Keratinocyte (primary cell): ENCODE results near the gene WARS2. TPM values are rescaled to one million over a fixed set of nuclear protein-coding genes. Genes with fewer than 3 reads are reported as not detected.

Source experiments
- DNase-seq: peaks from one replicate; pipeline ENCODE4 v3.0.0-alpha.2; 2011; ENCODE audit warnings: low read depth, missing footprints, low spot score
- FAIRE-seq: peaks from 2 replicates; lab custom pipeline; 2011; peaks lifted over from hg19 to GRCh38; lab: Jason Lieb, UNC
- H2AFZ ChIP-seq: 2 replicates; pipeline ENCODE4 v1.6.0; 2012; ENCODE audit warnings: low read length, control low read depth, inconsistent platforms; ENCODE audit not compliant: control insufficient read depth
- H3K27ac ChIP-seq: 2 replicates; pipeline ENCODE4 v1.5.1; 2011; ENCODE audit warnings: low read length; ENCODE audit not compliant: control insufficient read depth, insufficient read depth
- H3K27me3 ChIP-seq: 3 replicates; pipeline ENCODE4 v1.6.0; 2011; ENCODE audit warnings: low read length; ENCODE audit not compliant: control insufficient read depth, insufficient read depth; ENCODE audit errors: extremely low read depth
- H3K36me3 ChIP-seq, 2 experiments: 2 replicates in 1 of 2; 3 replicates in 1 of 2; pipeline ENCODE4 v1.5.1; 2011; ENCODE audit warnings: low read length in 2 of 2, mild to moderate bottlenecking in 1 of 2; ENCODE audit not compliant: control insufficient read depth in 2 of 2, insufficient read depth in 2 of 2; ENCODE audit errors: extremely low read depth in 1 of 2
- H3K4me1 ChIP-seq: 3 replicates; pipeline ENCODE4 v1.5.1; 2011; ENCODE audit warnings: low read length; ENCODE audit not compliant: control insufficient read depth, insufficient read depth; ENCODE audit errors: extremely low read depth
- H3K4me2 ChIP-seq: 3 replicates; pipeline ENCODE4 v1.6.0; 2011; ENCODE audit warnings: low read depth, low read length; ENCODE audit not compliant: control insufficient read depth, insufficient read depth; ENCODE audit errors: extremely low read depth
- H3K4me3 ChIP-seq, 3 experiments: fragments of 200-600 bp in 1 of 3; sonication (generic) in 1 of 3; 2 replicates in 2 of 3; 3 replicates in 1 of 3; pipeline ENCODE4 v1.5.1; 2011 to 2016; ENCODE audit warnings: low read length in 3 of 3, mild to moderate bottlenecking in 3 of 3, control low read depth in 2 of 3, inconsistent platforms in 1 of 3, low read depth in 1 of 3, mixed read lengths in 1 of 3, mixed run types in 1 of 3, moderate library complexity in 1 of 3; ENCODE audit not compliant: control insufficient read depth in 2 of 3, insufficient read depth in 2 of 3; ENCODE audit errors: extremely low read depth in 1 of 3
- H3K79me2 ChIP-seq: 2 replicates; pipeline ENCODE4 v1.6.0; 2012; ENCODE audit warnings: low read length; ENCODE audit not compliant: control insufficient read depth, insufficient read depth
- H3K9ac ChIP-seq: 3 replicates; pipeline ENCODE4 v1.6.0; 2011; ENCODE audit warnings: low read length; ENCODE audit not compliant: control insufficient read depth, insufficient read depth; ENCODE audit errors: extremely low read depth
- H3K9me1 ChIP-seq: 3 replicates; pipeline ENCODE4 v1.6.0; 2011; ENCODE audit warnings: low read length; ENCODE audit not compliant: control insufficient read depth, insufficient read depth; ENCODE audit errors: extremely low read depth
- H3K9me3 ChIP-seq: 2 replicates; pipeline ENCODE4 v1.5.1; 2012; ENCODE audit warnings: low read depth, low read length; ENCODE audit not compliant: control insufficient read depth
- H4K20me1 ChIP-seq: 3 replicates; pipeline ENCODE4 v1.6.0; 2011; ENCODE audit warnings: low read length; ENCODE audit not compliant: control insufficient read depth, insufficient read depth; ENCODE audit errors: extremely low read depth
- CTCF ChIP-seq, 3 experiments: IDR thresholded peaks in 1 of 3; conservative IDR thresholded peaks in 1 of 3; optimal IDR thresholded peaks in 1 of 3; 2 replicates in 2 of 3; 3 replicates in 1 of 3; pipeline versions ENCODE3 to v1.5.1; 2011; ENCODE audit warnings: low read length in 3 of 3, mild to moderate bottlenecking in 3 of 3, moderate library complexity in 2 of 3, control low read depth in 1 of 3, inconsistent platforms in 1 of 3; ENCODE audit not compliant: insufficient read depth in 2 of 3; ENCODE audit errors: extremely low read depth in 1 of 3
- EZH2 ChIP-seq: IDR thresholded peaks from one replicate; pipeline ENCODE4 v1.6.1; 2012; ENCODE audit warnings: inconsistent platforms, mild to moderate bottlenecking, low read length, moderate library complexity
- dilution Hi-C: fragments of 300-500 bp; cut with MboI; formaldehyde crosslinking; loops from one replicate; pipeline ENCODE4 v1.7.0; 2020; ENCODE audit warnings: low sequenced_read_pairs; ENCODE audit not compliant: extremely low pct_ligation_motif_present
- polyA plus RNA-seq, 5 experiments: library from polyadenylated mRNA; depleted of rRNA in 3 of 5; stranded (reverse) in 3 of 5; stranded (forward) in 1 of 5; unstranded in 1 of 5; fragments of >200 nt; gene quantifications; 1 replicate in 1 of 5; 2 replicates in 3 of 5; 3 replicates in 1 of 5; pipeline versions ENCODE4 v1.2.1 to v1.2.3, GENCODE V29; 2011 to 2012; ENCODE audit warnings: missing spikeins in 2 of 5, low read depth in 1 of 5, low replicate concordance in 1 of 5

Gene WARS2
- polyA plus RNA-seq, 1 donor (not counting 4 experiments of a cell fraction or from before 2014, with no cell fraction given): 10.3 TPM

- H3K27ac ChIP-seq: no peak overlapping the region
- no peak for DNase-seq
- peak overlapping the region in 2 of 3 experiments; percentile 47 to 52 for H3K4me3 ChIP-seq
- H3K9me3 ChIP-seq: peaks cover 14% of the 10 kb centered on the region
- FAIRE-seq: no peak
- H3K4me1 ChIP-seq: peaks cover 5% of the 10 kb centered on the region
- no peaks in the 10 kb centered on the region for H4K20me1 ChIP-seq
- no peaks in the 10 kb centered on the region for H3K79me2 ChIP-seq
- TF ChIP-seq CTCF (optimal IDR thresholded peaks at IDR 0.05 in 1 of 3, IDR thresholded peaks at IDR 0.05 in 1 of 3, conservative IDR thresholded peaks at IDR 0.05 in 1 of 3; ENCODE audit: extremely low read depth in 1 of 3, insufficient read depth in 2 of 3, low read length in 3 of 3) (no peak), EZH2 (peak; percentile 67)
- H3K27me3 ChIP-seq: peaks cover 100% of the 10 kb centered on the region
- peak overlapping the region; percentile 22 for H2AFZ ChIP-seq
- H3K4me2 ChIP-seq: peak overlapping the region; percentile 65
- dilution Hi-C loops: no loop called here
- no peak overlapping the region for H3K9ac ChIP-seq
- no peaks in the 10 kb centered on the region for H3K9me1 ChIP-seq
- H3K36me3 ChIP-seq: no peaks in the 10 kb centered on the region
These were observed 152.8 kb downstream of the WARS2 start for GRCh38 chr1:118987468-118988185.

GRCh38 chr1:118986555-118987467, 153.6 kb downstream of the WARS2 start:
- Histone ChIP-seq H3K9me1 (no peaks in the 10 kb centered on the region), H3K27me3 (peaks cover 93% of the 10 kb centered on the region), H3K79me2 (no peaks in the 10 kb centered on the region), H3K4me3 (peak overlapping the region in 2 of 3 experiments; percentile 47 to 52), H3K4me2 (peak overlapping the region; percentile 65), H3K27ac (no peak overlapping the region), H4K20me1 (no peaks in the 10 kb centered on the region), H3K4me1 (peaks cover 5% of the 10 kb centered on the region), H3K9me3 (peaks cover 14% of the 10 kb centered on the region), H3K36me3 (no peaks in the 10 kb centered on the region), H3K9ac (no peak overlapping the region), H2AFZ (no peak overlapping the region)
- TF ChIP-seq CTCF (optimal IDR thresholded peaks at IDR 0.05 in 1 of 3, IDR thresholded peaks at IDR 0.05 in 1 of 3, conservative IDR thresholded peaks at IDR 0.05 in 1 of 3; ENCODE audit: extremely low read depth in 1 of 3, insufficient read depth in 2 of 3, low read length in 3 of 3) (no peak), EZH2 (peak; percentile 52)
- dilution Hi-C loops: no loop called here
- no peak for DNase-seq
- no peak for FAIRE-seq
